GM19395 (cell line): ENCODE results near the gene ARHGAP20.

Source experiments
- ATAC-seq: cut with Tn5 transposase; IDR thresholded peaks from one replicate; pipeline ENCODE4 v1.9.1; 2021; ENCODE audit warnings: mild to moderate bottlenecking, moderate library complexity; ENCODE audit not compliant: unreplicated experiment

Gene ARHGAP20, protein sequence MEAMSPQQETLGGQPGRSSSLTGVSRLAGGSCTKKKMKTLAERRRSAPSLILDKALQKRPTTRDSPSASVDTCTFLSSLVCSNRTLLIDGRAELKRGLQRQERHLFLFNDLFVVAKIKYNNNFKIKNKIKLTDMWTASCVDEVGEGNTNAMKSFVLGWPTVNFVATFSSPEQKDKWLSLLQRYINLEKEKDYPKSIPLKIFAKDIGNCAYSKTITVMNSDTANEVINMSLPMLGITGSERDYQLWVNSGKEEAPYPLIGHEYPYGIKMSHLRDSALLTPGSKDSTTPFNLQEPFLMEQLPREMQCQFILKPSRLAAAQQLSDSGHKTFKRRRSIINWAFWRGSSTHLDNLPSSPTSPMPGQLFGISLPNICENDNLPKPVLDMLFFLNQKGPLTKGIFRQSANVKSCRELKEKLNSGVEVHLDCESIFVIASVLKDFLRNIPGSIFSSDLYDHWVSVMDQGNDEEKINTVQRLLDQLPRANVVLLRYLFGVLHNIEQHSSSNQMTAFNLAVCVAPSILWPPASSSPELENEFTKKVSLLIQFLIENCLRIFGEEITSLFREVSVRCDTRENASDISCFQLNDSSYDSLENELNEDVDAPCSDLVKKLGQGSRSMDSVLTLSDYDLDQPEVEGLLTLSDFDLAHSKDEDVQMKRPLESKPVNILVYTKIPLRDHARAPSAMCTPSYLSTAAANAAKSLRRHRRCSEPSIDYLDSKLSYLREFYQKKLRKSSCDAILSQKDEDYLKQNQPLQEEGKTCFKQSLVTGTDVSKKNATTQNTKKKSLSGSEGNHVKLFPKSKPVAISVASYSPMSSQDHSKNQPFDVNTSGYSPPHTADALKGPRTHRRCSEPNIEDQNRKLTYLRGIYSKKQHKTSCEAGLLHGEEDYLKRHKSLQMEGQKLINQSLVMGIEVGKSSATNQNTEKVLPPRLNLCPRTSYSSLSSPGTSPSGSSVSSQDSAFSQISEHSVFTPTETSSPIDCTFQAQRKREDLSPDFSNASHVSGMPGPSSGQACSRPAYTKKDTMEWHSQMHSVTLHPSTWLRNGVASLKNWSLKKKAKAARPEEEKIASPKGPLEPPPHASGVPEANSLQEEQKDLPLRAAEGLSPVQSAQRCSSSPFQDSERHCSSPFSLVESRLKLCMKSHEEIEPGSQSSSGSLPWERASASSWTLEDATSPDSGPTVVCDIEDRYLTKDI

GRCh38 chr11:110711776-110712658 is at the start of gene ARHGAP20:
TSS of gene ARHGAP20 (minus strand) at chr11:110712437. CDS start at chr11:110712231, 206 bp downstream.
- peak; percentile 81 for ATAC-seq

DNA sequence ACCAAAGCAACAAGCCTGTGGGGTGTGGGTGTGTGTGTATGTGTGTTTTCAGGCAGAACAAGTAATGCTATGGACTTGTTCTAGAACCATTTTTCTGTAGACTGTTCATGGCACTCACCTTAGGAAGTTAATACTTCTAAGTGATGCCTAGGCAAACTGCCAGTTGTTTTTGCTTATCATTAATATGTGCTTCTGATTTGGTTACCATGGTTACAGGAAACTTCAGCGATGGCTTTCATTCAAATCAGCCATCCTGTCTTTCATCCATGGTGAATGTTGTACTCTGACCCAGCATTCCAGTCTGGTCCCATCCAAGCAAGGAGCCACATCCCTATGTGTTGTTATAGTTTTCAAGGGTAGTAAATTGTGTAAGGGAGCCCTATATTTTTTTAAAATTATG is 49.8 kb upstream of the ARHGAP20 start:
- no peak for ATAC-seq

GRCh38 chr11:110761131-110761530 is 48.9 kb upstream of the ARHGAP20 start:
- no peak for ATAC-seq

DNA sequence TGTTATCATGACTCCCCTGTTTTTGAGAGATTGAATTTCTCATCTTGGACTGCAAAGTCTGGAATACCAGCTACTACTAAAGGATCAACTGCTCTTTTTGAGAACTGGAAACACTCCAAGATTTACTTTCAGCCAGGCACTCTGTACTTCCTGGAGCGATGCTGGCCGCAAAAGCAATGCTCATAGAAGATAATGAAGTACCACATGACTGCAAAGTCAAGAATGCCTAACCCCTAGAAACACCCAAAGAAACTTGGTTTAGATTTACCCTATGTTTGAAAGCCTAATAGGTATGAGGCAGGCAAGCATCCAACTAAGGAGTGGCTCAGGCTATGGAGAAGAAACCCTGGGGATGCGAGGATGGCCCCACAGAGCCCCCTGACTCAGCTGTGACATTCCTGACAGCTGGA is 47.7 kb upstream of the ARHGAP20 start:
- no peak for ATAC-seq

- ATAC-seq = no peak
These were observed 45.9 kb upstream of the ARHGAP20 start for GRCh38 chr11:110757962-110758755.

DNA sequence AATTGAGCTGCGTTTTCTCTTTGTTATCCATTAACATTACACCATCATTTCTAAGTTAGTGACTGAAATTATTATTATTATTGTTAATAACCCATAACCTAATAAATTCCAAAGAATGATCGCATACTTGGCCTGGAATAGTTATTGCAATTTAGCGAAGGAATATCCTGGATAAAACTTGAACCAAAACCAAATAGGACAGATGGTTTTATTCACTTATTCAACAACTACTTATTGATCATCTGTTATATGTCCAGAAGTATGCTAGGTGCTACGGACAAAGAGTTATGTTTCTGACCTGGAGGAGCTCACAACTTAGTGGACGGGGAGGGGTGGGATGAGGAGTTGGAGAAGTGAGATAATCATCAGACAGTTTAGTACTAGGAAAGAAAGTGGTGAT is 44.8 kb upstream of the ARHGAP20 start:
- no peak for ATAC-seq

GRCh38 chr11:110755941-110756340 is 43.7 kb upstream of the ARHGAP20 start:
- no peak for ATAC-seq

DNA sequence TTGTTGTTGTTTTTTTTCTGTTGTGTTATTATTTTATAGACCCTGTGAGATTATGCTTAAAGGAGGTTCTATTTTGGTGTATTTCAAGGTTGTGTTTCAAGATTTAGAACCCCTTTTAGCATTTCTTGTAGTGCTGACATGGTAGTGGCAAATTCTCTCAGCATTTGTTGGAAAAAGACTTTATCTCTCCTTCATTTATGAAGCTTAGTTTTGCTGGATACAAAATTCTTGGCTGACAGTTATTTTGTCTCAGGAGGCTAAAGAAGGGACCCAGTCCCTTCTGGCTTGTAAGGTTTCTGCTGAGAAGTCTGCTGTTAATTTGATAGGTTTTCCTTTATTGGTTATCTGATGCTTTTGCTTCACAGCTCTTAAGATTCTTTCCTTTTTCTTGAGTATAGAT is 40.7 kb upstream of the ARHGAP20 start:
- ATAC-seq = no peak

DNA sequence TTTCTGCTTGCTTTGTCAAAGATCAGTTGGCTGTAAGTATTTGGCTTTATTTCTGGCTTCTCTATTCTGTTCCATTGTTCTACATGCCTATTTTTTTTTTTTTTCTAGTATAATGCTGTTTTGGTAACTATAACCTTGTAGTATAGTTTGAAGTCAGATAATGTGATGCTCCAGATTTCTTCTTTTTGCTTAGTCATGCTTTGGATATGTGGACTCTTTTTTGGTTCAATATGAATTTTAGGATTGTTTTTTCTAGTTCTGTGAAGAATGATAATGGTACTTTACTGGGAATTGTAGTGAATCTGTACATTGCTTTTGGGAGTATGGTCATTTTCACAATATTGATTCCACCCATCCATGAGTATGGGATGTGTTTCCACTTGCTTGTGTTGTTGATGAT is 37.9 kb upstream of the ARHGAP20 start:
- no peak for ATAC-seq

DNA sequence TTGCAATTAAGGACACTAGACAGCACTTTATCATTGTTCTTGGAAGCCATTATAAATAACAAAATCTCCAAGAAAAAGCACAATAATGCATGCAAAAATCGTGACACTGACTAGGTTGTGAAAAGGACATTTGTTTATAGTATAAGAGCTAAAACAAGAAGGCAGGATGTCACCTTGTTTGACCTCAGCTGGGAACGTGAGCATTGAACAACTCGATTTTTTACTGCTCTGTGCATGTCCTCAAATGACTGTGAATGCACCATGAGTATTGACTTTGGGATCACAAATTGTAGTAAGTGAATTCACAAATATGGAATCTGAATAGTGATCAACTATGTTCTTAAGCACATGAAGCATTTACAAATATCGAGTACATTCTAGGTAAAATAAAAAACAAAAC is 35.3 kb upstream of the ARHGAP20 start:
- ATAC-seq = no peak

GRCh38 chr11:110738641-110739040 is 26.4 kb upstream of the ARHGAP20 start:
- ATAC-seq = no peak

GRCh38 chr11:110737593-110737992 is 25.4 kb upstream of the ARHGAP20 start:
- ATAC-seq = no peak

GRCh38 chr11:110736171-110736553 is 23.9 kb upstream of the ARHGAP20 start:
- ATAC-seq = no peak

- no peak for ATAC-seq
These were observed 23.4 kb upstream of the ARHGAP20 start for GRCh38 chr11:110735455-110736170.

DNA sequence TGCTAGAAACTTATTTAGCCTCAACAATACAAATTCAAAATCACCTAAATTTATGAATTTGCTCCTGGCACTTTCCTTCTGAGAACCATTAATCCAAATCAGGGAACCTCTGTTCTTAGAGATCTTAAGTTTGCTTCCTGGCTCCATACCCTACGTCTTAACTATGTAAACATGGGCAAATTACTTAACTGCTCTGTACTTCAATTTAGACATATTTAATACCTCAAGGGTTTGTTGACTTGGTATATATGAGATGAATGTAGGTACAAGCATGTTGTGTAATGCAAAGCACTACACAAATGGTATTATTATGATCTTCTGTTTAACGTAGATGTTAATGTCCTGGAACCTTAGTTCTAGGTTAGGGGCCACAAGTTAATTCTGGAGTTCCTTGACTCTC is 22.6 kb upstream of the ARHGAP20 start:
- no peak for ATAC-seq

DNA sequence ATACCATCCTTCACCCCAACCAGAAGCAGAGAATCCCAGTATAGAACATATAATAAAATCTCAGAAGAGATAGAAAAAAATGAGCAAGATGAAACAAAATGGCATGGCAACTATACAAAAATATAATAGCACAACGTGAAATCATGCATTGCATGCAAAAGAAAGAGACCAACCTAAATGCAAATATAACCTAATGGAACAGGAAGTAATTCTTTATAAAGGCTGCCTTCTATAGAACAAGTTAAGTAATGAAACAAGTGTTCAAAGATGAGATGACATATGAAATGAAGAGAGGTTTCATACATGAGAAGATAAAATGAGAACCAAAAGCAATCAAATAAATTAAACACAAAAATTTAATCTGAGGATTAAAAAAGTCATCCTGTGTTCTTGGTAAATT is 18.5 kb upstream of the ARHGAP20 start:
- no peak for ATAC-seq

DNA sequence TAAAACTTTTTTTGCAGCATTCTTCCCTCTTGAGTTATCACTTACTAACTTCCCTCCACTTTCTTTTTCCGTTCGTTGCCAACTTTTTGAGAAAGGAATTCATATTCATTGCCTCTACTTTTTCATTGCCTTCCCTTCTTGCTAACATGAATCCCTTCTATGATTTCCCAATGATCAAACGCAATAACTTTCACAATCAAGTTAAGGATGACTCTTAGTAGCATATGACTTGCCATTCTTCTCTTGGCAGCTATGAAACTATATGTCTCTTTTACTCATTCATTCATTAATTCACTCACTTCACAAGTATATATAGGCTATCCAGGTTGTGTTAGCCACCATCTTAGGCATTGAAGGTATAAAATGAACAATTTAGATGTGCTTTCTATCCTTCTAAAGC is 16.6 kb upstream of the ARHGAP20 start:
- no peak for ATAC-seq

- ATAC-seq = no peak
These were observed 16.2 kb upstream of the ARHGAP20 start for GRCh38 chr11:110728476-110728875.

DNA sequence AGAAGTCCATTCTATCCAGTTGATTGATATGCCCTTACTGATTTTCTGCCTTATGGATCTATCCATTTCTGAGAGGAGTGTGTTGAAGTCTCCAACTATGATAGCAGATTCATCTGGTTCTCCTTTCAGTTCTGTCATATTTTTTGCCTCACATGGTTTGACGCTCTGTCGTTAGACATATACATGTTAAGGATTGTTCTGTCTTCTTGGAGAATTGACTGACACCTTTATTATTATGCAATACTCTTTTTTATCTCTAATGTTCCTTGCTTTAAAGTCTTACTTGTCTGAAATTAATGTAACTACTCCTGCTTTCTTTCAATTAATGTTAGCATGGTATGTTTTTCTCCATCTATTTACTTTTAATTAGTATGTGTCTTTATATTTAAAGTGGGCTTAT is 12.1 kb upstream of the ARHGAP20 start:
- no peak for ATAC-seq
